Spinal cord (tissue), 10 donors: ENCODE measurements around the gene TMEM184B. TPM values are rescaled to one million over a fixed set of nuclear protein-coding genes. Genes with fewer than 3 reads are reported as not detected.

Experiments
- DNase-seq, 6 donors: peaks; one replicate each; pipeline versions ENCODE4 v3.0.0 to v3.0.0-alpha.2; 2013 to 2015; ENCODE audit warnings: low spot score in 6 of 6, low read depth in 4 of 6
- H3K27ac ChIP-seq: one replicate; pipeline ENCODE4 v1.5.1; 2013; ENCODE audit warnings: low read depth, low read length, control low read depth
- H3K27me3 ChIP-seq: one replicate; pipeline ENCODE4 v1.6.1; 2013; ENCODE audit warnings: low read length; ENCODE audit not compliant: control insufficient read depth, insufficient read depth
- H3K36me3 ChIP-seq: one replicate; pipeline ENCODE4 v1.6.1; 2013; ENCODE audit warnings: low read length; ENCODE audit not compliant: control insufficient read depth, insufficient read depth
- H3K4me1 ChIP-seq: one replicate; pipeline ENCODE4 v1.6.1; 2013; ENCODE audit warnings: low read length; ENCODE audit not compliant: control insufficient read depth, insufficient read depth
- H3K4me3 ChIP-seq: one replicate; pipeline ENCODE4 v1.5.1; 2013; ENCODE audit warnings: low read depth, low read length, control low read depth
- H3K9me3 ChIP-seq: one replicate; pipeline ENCODE4 v1.6.1; 2013; ENCODE audit warnings: low read length; ENCODE audit not compliant: control insufficient read depth, insufficient read depth
- WGBS: methylation state at CpG from one replicate; pipeline ENCODE4 v1.1.5; 2013; ENCODE audit warnings: missing lambda C conversion rate; ENCODE audit not compliant: insufficient coverage; 5-methylcytosine and 5-hydroxymethylcytosine counted together
- polyA plus RNA-seq, 2 donors: library from polyadenylated mRNA; unstranded; fragments of 120-200 nt; gene quantifications; one replicate each; pipeline ENCODE4 v1.2.1, GENCODE V29; 2013; ENCODE audit not compliant: insufficient read length in 2 of 2
- total RNA-seq, 2 donors: library from RNA; depleted of rRNA in 1 of 2; stranded (reverse); fragments of 120-200 nt in 1 of 2; fragments of >200 nt in 1 of 2; gene quantifications; one replicate each; pipeline versions ENCODE4 v1.2.3 to v1.2.4, GENCODE V29; 2013 to 2014
- donor health status: healthy.

The TMEM184B gene
- total and polyA plus RNA-seq, 4 donors, result 15.6 to 85.6 (median 41.5) TPM

GRCh38 chr22:38212442-38212841, 60.4 kb downstream of the TMEM184B start:
- Histone ChIP-seq H3K9me3 (no peaks in the 10 kb centered on the region), H3K27ac (no peak overlapping the region), H3K4me3 (no peak overlapping the region), H3K27me3 (no peaks in the 10 kb centered on the region), H3K36me3 (peaks cover 18% of the 10 kb centered on the region), H3K4me1 (peaks cover 23% of the 10 kb centered on the region)
- WGBS, result 100% methylated on average over 1 of the region's 2 CpGs
- no peak for DNase-seq

GRCh38 chr22:38211556-38211955, 61.3 kb downstream of the TMEM184B start:
- WGBS, result 92% methylated on average over 4 of the region's 7 CpGs
- H3K4me3 ChIP-seq, result no peak overlapping the region
- H3K9me3 ChIP-seq, result no peaks in the 10 kb centered on the region
- H3K27ac ChIP-seq, result no peak overlapping the region
- peaks cover 18% of the 10 kb centered on the region for H3K36me3 ChIP-seq
- no peak for DNase-seq
- no peaks in the 10 kb centered on the region for H3K27me3 ChIP-seq
- peaks cover 23% of the 10 kb centered on the region for H3K4me1 ChIP-seq

DNA sequence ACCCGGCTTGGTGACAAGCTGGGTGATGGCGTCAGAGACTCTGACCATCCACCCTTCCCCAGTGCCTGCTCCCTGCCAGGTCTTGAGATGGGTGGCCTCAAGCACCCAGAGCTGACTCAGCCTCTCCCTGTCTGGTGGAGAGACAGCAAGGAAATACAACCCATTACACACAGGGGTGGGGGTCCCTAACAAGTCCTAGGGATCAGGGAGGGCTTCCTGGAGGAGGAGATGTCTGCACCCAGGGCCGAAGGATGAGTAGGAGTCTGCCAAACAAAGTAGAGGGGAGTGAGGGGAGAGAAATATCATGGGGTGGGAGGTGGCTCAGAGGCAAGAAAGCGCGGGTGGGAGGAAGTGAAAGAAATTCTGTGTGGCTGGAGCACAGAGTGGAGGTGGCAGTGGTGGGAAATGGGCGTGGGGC, 64.2 kb downstream of the TMEM184B start:
- H3K27me3 ChIP-seq, result peaks cover 1% of the 10 kb centered on the region
- no peak overlapping the region for H3K4me3 ChIP-seq
- H3K27ac ChIP-seq, result no peak overlapping the region
- no peaks in the 10 kb centered on the region for H3K9me3 ChIP-seq
- 95% methylated on average over 3 of the region's 6 CpGs for WGBS
- H3K36me3 ChIP-seq, result peaks cover 20% of the 10 kb centered on the region
- DNase-seq, result no peak
- H3K4me1 ChIP-seq, result peaks cover 22% of the 10 kb centered on the region

DNA sequence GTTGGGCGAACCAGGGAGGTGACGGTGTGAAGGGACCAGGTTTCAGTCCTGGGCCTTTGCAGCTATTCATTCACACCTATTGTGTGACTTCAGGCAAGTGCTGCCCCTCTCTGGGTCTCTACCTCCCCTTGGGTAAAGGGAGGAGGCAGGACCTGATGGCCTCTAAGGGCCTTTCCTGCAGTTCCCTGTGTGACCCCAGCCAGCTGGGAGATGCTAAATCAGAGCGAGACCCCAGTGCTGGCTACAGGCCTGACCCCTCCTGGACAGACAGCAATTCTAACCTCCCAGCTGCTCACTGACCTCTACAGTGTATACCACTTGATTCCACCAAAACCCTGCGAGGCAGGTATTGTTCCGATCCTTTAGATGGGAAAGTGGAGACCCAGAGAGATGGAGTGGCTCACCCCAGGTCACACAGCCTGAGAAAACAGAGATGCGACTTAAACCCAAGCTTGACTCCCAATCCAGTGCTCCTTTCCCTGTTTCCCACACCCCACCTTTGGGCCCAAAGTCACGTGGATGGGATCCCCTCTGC, 64.8 kb downstream of the TMEM184B start:
- peaks cover 3% of the 10 kb centered on the region for H3K27me3 ChIP-seq
- peaks cover 20% of the 10 kb centered on the region for H3K36me3 ChIP-seq
- H3K27ac ChIP-seq, result no peak overlapping the region
- peaks cover 25% of the 10 kb centered on the region for H3K4me1 ChIP-seq
- no peaks in the 10 kb centered on the region for H3K9me3 ChIP-seq
- no peak for DNase-seq
- no peak overlapping the region for H3K4me3 ChIP-seq
- 100% methylated on average over 2 of the region's 7 CpGs for WGBS

DNA sequence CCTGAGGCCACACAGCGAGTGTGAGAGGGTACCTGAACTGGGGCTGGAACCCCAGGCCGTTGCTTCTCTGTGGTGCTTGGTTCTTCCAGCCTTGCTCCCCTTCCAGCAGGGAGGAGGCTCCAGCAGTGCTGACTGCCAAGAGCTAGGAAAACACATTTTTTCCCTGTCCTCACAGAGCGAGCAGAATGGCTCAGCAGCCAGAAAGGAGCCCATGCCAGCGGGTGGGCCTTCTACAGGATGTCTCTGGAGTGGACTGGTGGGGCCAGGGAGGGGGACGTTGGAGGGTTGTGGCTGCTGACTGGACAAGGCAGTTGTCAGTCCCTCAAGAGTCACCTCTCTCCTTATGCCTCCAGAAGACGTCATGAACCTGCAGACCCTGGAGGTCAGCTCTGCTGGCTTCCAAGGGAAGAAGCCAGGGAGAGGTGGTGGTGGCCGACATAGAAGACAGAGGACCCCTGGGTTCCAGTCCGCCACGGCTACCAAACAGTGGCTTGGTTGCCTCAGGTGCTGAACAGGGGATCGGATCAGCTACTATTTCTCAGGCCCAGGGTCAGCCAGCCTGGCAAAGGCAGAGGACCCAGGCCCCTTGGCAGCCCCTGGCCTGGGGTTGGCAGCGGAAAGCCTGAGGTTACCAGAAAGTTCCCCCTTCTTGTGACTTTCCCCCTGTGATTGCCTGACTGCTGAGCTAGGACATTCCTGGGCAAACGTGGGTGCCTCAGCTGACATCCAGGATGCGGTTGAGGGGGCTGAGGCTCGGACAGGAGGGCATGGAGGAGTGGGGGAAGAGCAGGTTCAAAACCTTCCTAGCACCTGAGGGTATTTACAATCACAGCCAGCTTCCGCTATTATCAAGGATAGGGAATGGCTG, 67.3 kb downstream of the TMEM184B start:
- Histone ChIP-seq H3K27ac (peak overlapping the region; percentile 61), H3K4me3 (no peak overlapping the region), H3K36me3 (peaks cover 20% of the 10 kb centered on the region), H3K4me1 (peaks cover 38% of the 10 kb centered on the region), H3K9me3 (no peaks in the 10 kb centered on the region), H3K27me3 (peaks cover 5% of the 10 kb centered on the region)
- 73% methylated on average over 10 of the region's 15 CpGs for WGBS
- DNase-seq, result peak in 2 of 6 donors; percentile 24 to 82

DNA sequence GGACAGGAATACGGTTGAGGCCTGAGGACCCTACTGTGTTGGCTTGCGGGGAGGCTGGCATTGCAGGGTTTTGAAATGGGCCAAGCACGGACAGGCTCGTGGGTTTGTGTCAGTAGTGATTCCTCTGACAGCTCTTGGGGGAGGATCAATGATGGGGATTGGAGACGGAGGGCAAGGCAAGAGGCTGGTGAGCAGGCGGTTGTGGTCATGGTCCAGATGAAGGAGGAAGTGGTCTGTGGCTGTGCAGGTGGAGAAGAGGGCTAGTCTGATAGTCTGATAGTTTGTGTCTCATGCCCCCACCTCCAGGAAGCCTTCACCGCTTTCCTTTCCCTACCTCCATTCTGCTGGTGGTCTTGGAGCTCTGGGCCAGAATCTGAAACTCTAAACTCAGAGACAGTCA, 68.0 kb downstream of the TMEM184B start:
- peak overlapping the region; percentile 61 for H3K27ac ChIP-seq
- no peaks in the 10 kb centered on the region for H3K9me3 ChIP-seq
- WGBS, result 82% methylated on average over 5 of the region's 7 CpGs
- H3K27me3 ChIP-seq, result peaks cover 5% of the 10 kb centered on the region
- peaks cover 38% of the 10 kb centered on the region for H3K4me1 ChIP-seq
- H3K36me3 ChIP-seq, result peaks cover 13% of the 10 kb centered on the region
- H3K4me3 ChIP-seq, result no peak overlapping the region
- DNase-seq, result no peak

DNA sequence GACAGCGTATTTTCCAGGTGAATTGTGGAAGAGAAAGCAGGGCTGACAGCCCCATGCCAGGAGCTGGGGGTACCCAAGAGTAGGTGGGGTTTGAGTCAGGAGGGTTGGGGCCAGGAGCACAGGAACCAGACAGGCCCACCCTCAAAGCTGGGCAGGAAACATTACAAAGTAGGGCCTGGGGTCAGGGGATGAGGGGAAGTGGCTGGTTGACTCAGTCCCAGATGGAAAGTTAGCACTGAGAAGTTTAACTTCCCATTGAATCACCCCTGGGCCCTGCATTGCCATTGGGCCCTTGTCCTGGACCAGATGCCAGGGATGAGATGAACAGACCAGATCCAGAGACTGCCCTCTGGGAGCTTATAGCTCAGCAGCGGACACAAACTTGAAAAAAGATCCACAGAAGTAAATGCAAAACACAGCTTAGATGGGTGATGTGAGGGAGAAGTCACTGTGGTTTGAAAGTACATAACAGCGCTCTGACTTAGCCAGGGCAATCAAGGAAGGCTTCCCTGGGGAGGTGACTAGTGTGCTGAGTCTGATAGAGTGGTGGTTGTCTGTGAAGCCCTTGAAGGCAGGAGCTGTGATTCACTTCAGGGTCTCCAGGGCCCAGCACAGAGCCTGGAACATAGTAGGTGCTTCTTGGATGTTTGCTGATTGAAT, 68.8 kb downstream of the TMEM184B start:
- peaks cover 38% of the 10 kb centered on the region for H3K4me1 ChIP-seq
- H3K9me3 ChIP-seq, result no peaks in the 10 kb centered on the region
- H3K27me3 ChIP-seq, result peaks cover 5% of the 10 kb centered on the region
- no peak overlapping the region for H3K27ac ChIP-seq
- DNase-seq, result no peak
- WGBS, result 100% methylated on average over 3 of the region's 3 CpGs
- no peak overlapping the region for H3K4me3 ChIP-seq
- peaks cover 10% of the 10 kb centered on the region for H3K36me3 ChIP-seq

DNA sequence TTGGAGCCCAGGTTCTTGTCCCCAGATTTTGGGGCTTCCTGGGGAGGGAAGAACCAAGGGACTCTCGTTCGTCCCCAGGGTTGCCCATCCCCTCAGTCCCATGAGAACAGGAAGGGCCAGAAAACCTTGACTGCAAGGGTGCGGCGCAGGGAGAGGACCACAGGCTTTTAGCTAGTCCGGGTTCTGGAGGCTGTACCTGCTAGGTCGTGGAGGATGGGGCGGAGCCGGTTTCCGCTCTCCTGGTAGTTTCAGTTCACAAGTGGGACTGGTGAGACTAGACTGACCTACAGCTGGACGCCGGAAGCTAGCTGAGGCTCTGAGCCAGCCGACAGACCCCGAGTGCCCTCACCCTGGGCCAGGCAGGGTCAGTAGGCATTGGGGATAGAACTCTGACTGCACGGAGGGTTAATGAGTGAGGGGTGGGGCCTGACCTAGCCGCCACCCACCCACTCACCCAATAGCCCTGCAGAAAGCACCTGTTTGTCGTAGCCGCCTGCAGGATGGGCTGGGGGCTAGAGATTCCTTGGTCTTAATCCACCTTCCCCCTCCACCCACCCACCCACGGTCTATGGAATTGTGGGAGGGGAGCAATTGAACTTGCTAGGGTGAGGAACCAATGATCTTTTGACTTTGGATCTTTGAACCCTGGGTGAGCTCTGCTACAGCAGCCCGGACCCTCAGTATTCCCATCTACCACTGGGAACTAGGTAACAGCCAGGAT, 69.6 kb downstream of the TMEM184B start:
- WGBS, result 11% methylated on average over 9 of the region's 19 CpGs

DNA sequence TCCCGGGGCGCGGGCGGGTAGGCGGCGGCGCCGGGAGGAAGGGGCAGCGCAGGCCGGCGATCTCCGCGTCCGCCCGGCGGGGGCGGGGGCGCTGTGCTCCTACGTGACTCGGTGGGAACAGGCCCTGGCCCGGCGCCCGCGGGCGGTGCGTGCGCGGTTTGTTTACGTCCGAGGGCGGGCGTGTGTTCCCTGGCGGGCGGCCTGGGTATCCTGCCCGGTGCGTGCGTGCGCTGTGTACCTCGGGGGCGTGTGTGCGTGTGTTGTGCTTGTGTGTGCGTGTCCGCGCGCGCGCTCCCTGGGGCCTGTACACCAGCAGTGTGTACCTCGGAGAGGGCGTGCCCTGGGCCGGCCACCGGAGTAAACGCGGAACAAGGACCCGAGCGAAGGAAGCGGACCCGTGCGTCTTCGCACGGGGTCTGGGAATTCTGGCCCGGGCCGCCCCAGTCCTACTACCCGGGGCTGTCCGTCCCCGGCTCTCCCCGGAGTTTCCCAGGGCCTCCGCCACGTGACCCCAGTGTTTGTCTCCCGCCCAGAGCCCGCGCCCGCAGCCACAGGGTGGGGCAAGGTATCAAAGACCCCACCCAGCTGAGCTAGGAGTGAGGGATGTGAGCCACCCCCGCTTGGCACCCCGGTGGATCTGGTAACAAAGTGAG, 70.2 kb downstream of the TMEM184B start:
- under 1% methylated on average over 74 of the region's 74 CpGs for WGBS
- peak in 2 of 6 donors; percentile 73 to 84 for DNase-seq
- H3K27ac ChIP-seq, result peak overlapping the region; percentile 79
- H3K9me3 ChIP-seq, result no peaks in the 10 kb centered on the region
- peaks cover 38% of the 10 kb centered on the region for H3K4me1 ChIP-seq
- H3K4me3 ChIP-seq, result peak overlapping the region; percentile 55
- H3K36me3 ChIP-seq, result peaks cover 7% of the 10 kb centered on the region
- peaks cover 5% of the 10 kb centered on the region for H3K27me3 ChIP-seq

More for the DNA sequence above, 69.6 kb downstream of the TMEM184B start:
- Histone ChIP-seq H3K36me3 (peaks cover 7% of the 10 kb centered on the region), H3K9me3 (no peaks in the 10 kb centered on the region), H3K27me3 (peaks cover 5% of the 10 kb centered on the region), H3K4me1 (peaks cover 38% of the 10 kb centered on the region), H3K4me3 (peak overlapping the region; percentile 55), H3K27ac (no peak overlapping the region)
- DNase-seq, result no peak
